H9 (cell line): ENCODE results near the gene STEAP2. TPM values are rescaled to one million over a fixed set of nuclear protein-coding genes. Genes with fewer than 3 reads are reported as not detected.

Experiments used
- DNase-seq: peaks from one replicate; pipeline ENCODE4 v3.0.0-alpha.2; 2017
- H2AFZ ChIP-seq: one replicate; pipeline ENCODE4 v1.6.1; 2013; ENCODE audit warnings: mild to moderate bottlenecking, low read length, control low read depth, moderate library complexity
- H2AK5ac ChIP-seq: 2 replicates; pipeline ENCODE4 v1.6.1; 2013; ENCODE audit warnings: low read length, control low read depth, mixed read lengths; ENCODE audit not compliant: insufficient read length
- H2BK120ac ChIP-seq: one replicate; pipeline ENCODE4 v1.6.1; 2013; ENCODE audit warnings: low read depth, mild to moderate bottlenecking, low read length, control low read depth, inconsistent platforms; ENCODE audit not compliant: poor library complexity, severe bottlenecking
- H2BK12ac ChIP-seq: 2 replicates; pipeline ENCODE4 v1.6.1; 2013; ENCODE audit warnings: low read length, control low read depth, mixed read lengths, low read depth; ENCODE audit not compliant: insufficient read length
- H2BK15ac ChIP-seq: 2 replicates; pipeline ENCODE4 v1.6.1; 2013; ENCODE audit warnings: low read depth, low read length, control low read depth
- H2BK20ac ChIP-seq: one replicate; pipeline ENCODE4 v1.6.1; 2013; ENCODE audit warnings: low read depth, mild to moderate bottlenecking, low read length, control low read depth, inconsistent platforms; ENCODE audit not compliant: poor library complexity, severe bottlenecking
- H2BK5ac ChIP-seq: 2 replicates; pipeline ENCODE4 v1.6.1; 2013; ENCODE audit warnings: low read length, control low read depth, mixed read lengths; ENCODE audit not compliant: insufficient read length
- H3K14ac ChIP-seq: 2 replicates; pipeline ENCODE4 v1.6.1; 2013; ENCODE audit warnings: low read length, control low read depth; ENCODE audit not compliant: insufficient read depth
- H3K18ac ChIP-seq: 2 replicates; pipeline ENCODE4 v1.6.1; 2013; ENCODE audit warnings: low read depth, mild to moderate bottlenecking, mixed read lengths, low read length, control low read depth; ENCODE audit not compliant: insufficient read length
- H3K23ac ChIP-seq: 2 replicates; pipeline ENCODE4 v1.6.1; 2013; ENCODE audit warnings: low read length, control low read depth, mixed read lengths, low read depth; ENCODE audit not compliant: insufficient read length
- H3K23me2 ChIP-seq: 2 replicates; pipeline ENCODE4 v1.6.1; 2013; ENCODE audit warnings: low read depth, mild to moderate bottlenecking, mixed read lengths, low read length, control low read depth; ENCODE audit not compliant: insufficient read length, poor library complexity, severe bottlenecking
- H3K27ac ChIP-seq: 2 replicates; pipeline ENCODE4 v1.5.1; 2013; ENCODE audit warnings: low read length, control low read depth, mixed read lengths, low read depth; ENCODE audit not compliant: insufficient read length
- H3K27me3 ChIP-seq: 2 replicates; pipeline ENCODE4 v1.6.1; 2013; ENCODE audit warnings: low read length, control low read depth, inconsistent platforms; ENCODE audit not compliant: insufficient read depth
- H3K4ac ChIP-seq: 2 replicates; pipeline ENCODE4 v1.6.1; 2013; ENCODE audit warnings: low read depth, mild to moderate bottlenecking, control low read depth, inconsistent platforms, low read length, moderate library complexity
- H3K4me1 ChIP-seq: 2 replicates; pipeline ENCODE4 v1.6.1; 2013; ENCODE audit warnings: low read length, control low read depth, inconsistent platforms; ENCODE audit not compliant: insufficient read depth
- H3K4me2 ChIP-seq: 2 replicates; pipeline ENCODE4 v1.6.1; 2013; ENCODE audit warnings: low read length, control low read depth, mixed read lengths; ENCODE audit not compliant: insufficient read length, insufficient read depth
- H3K56ac ChIP-seq: 2 replicates; pipeline ENCODE4 v1.6.1; 2013; ENCODE audit warnings: low read depth, mild to moderate bottlenecking, mixed read lengths, low read length, control low read depth; ENCODE audit not compliant: insufficient read length
- H3K79me1 ChIP-seq: 2 replicates; pipeline ENCODE4 v1.6.1; 2013; ENCODE audit warnings: low read depth, mild to moderate bottlenecking, moderate library complexity, low read length, control low read depth, inconsistent platforms; ENCODE audit not compliant: insufficient read depth, poor library complexity, severe bottlenecking
- H3K79me2 ChIP-seq: 2 replicates; pipeline ENCODE4 v1.6.1; 2013; ENCODE audit warnings: low read length, control low read depth, inconsistent platforms; ENCODE audit not compliant: insufficient read depth
- H3K9ac ChIP-seq: 2 replicates; pipeline ENCODE4 v1.6.1; 2013; ENCODE audit warnings: low read length, control low read depth, mixed read lengths; ENCODE audit not compliant: insufficient read length; ENCODE audit errors: extremely low read depth
- H3K9me3 ChIP-seq: one replicate; pipeline ENCODE4 v1.6.1; 2013; ENCODE audit warnings: low read depth, low read length, inconsistent platforms; ENCODE audit not compliant: control insufficient read depth
- H3T11ph ChIP-seq: one replicate; pipeline ENCODE4 v1.6.1; 2013; ENCODE audit warnings: mild to moderate bottlenecking, low read length, control low read depth, inconsistent platforms
- H4K20me1 ChIP-seq: one replicate; pipeline ENCODE4 v1.6.1; 2013; ENCODE audit not compliant: control insufficient read depth, insufficient read length, insufficient read depth
- H4K5ac ChIP-seq: 2 replicates; pipeline ENCODE4 v1.6.1; 2013; ENCODE audit warnings: low read depth, mild to moderate bottlenecking, mixed read lengths, low read length, control low read depth; ENCODE audit not compliant: insufficient read length
- H4K8ac ChIP-seq: replicated peaks from 2 replicates; pipeline ENCODE4 v1.6.1; 2013; ENCODE audit warnings: low read length, control low read depth, mixed read lengths, low read depth; ENCODE audit not compliant: insufficient read length
- H4K91ac ChIP-seq: 2 replicates; pipeline ENCODE4 v1.6.1; 2013; ENCODE audit warnings: low read depth, mild to moderate bottlenecking, moderate library complexity, mixed read lengths, low read length, control low read depth; ENCODE audit not compliant: insufficient read length
- H3K27ac Mint-ChIP-seq, 3 experiments: 2 replicates in 2 of 3; 3 replicates in 1 of 3; pipeline ENCODE4 v1.8.0; 2020 to 2021; ENCODE audit warnings: mixed read lengths in 3 of 3, mild to moderate bottlenecking in 1 of 3, moderate library complexity in 1 of 3
- H3K27me3 Mint-ChIP-seq: 2 replicates; pipeline ENCODE4 v1.8.0; 2021; ENCODE audit warnings: low read depth, mild to moderate bottlenecking, moderate library complexity, mixed read lengths
- H3K36me3 Mint-ChIP-seq, 3 experiments: 2 replicates in 2 of 3; 3 replicates in 1 of 3; pipeline ENCODE4 v1.8.0; 2020 to 2021; ENCODE audit warnings: low read depth in 3 of 3, mixed read lengths in 3 of 3; ENCODE audit not compliant: insufficient read depth in 1 of 3
- H3K4me1 Mint-ChIP-seq, 2 experiments: 2 replicates each; pipeline ENCODE4 v1.8.0; 2020; ENCODE audit warnings: mixed read lengths in 2 of 2
- H3K4me3 Mint-ChIP-seq, 2 experiments: 2 replicates in 1 of 2; 3 replicates in 1 of 2; pipeline ENCODE4 v1.8.0; 2020 to 2021; ENCODE audit warnings: mild to moderate bottlenecking in 2 of 2, mixed read lengths in 2 of 2, moderate library complexity in 1 of 2
- H3K9me3 Mint-ChIP-seq, 2 experiments: 2 replicates in 1 of 2; 3 replicates in 1 of 2; pipeline ENCODE4 v1.8.0; 2020; ENCODE audit warnings: mild to moderate bottlenecking in 2 of 2, mixed read lengths in 2 of 2, moderate library complexity in 1 of 2
- WGBS: extraction: QIAGEN DNeasy Blood & Tissue Kit; methylation state at CpG from one replicate; pipeline ENCODE4 v1.1.7; 2013; ENCODE audit warnings: missing lambda C conversion rate, low lambda C conversion rate, mixed read lengths; ENCODE audit not compliant: insufficient read length; ENCODE audit errors: extremely low coverage; 5-methylcytosine and 5-hydroxymethylcytosine counted together
- total RNA-seq: library from RNA; stranded (reverse); gene quantifications from 2 replicates; pipeline ENCODE4 v1.2.1, GENCODE V29; 2021
- TF ChIP-seq, protein P1 (sequence below): fragments of 200-600 bp; sonication (generic); conservative IDR thresholded peaks from 3 replicates; pipeline ENCODE4 v1.8.0; 2021; ENCODE audit warnings: antibody characterized with exemption, mild to moderate bottlenecking

The STEAP2 gene
- total RNA-seq, 1 experiment from 2014 or later = 6.7 TPM

DNA sequence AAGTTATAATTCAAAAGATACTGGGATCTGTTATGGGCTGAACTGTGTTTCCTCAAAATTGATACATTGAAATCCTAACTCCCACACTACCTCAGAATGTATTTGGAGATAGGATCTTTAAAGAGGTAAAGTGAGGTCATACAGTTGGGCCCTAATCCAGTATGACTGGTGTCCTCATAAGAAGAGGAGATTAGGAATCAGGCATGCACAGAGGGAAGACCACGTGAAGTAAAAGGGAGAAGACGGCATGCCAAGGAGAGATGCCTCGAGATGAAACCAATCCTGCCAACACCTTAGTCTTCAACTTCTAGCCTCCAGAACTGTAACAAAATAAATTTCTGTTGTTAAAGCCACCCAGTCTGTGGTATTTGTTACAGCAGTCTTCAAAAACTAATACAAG is 27.5 kb downstream of the STEAP2 start:
- no peak overlapping the region for H2BK120ac ChIP-seq
- no peak overlapping the region for H2BK5ac ChIP-seq
- H3K27ac ChIP-seq = no peak overlapping the region

More for the DNA sequence above, 27.5 kb downstream of the STEAP2 start:
- peaks cover 8% of the 10 kb centered on the region for H3K27me3 Mint-ChIP-seq
- H4K5ac ChIP-seq = no peak overlapping the region
- H3K79me1 ChIP-seq = no peaks in the 10 kb centered on the region
- H2BK12ac ChIP-seq = no peak overlapping the region
- no peak overlapping the region; a peak in 1 of 7 replicates for H3K27ac Mint-ChIP-seq
- H3K9me3 Mint-ChIP-seq = no peaks in the 10 kb centered on the region
- WGBS = no CpG with 5 or more reads among the region's 3 CpGs
- H3K18ac ChIP-seq = no peak overlapping the region
- H3K9ac ChIP-seq = no peak overlapping the region
- no peak overlapping the region for H3K23ac ChIP-seq
- no peak overlapping the region for H4K8ac ChIP-seq
- H3K14ac ChIP-seq = no peak overlapping the region
- no peaks in the 10 kb centered on the region for H4K20me1 ChIP-seq
- no peak overlapping the region for H3K4ac ChIP-seq
- H2BK20ac ChIP-seq = no peak overlapping the region
- H4K91ac ChIP-seq = no peak overlapping the region
- no peaks in the 10 kb centered on the region for H3K79me2 ChIP-seq
- H3K4me1 Mint-ChIP-seq = peaks cover 10 to 19% of the 10 kb centered on the region in 2 experiments
- H3K4me3 Mint-ChIP-seq = no peak overlapping the region
- no peak overlapping the region for H2AK5ac ChIP-seq
- no peak overlapping the region for H3K56ac ChIP-seq
- no peaks in the 10 kb centered on the region for H3K27me3 ChIP-seq
- H3K4me2 ChIP-seq = no peak overlapping the region
- no peak overlapping the region for H3T11ph ChIP-seq
- H3K23me2 ChIP-seq = no peaks in the 10 kb centered on the region
- H3K36me3 Mint-ChIP-seq = no peaks in the 10 kb centered on the region; a peak in 1 of 7 replicates
- DNase-seq = no peak
- H2BK15ac ChIP-seq = no peak overlapping the region
- no peaks in the 10 kb centered on the region for H3K9me3 ChIP-seq
- H2AFZ ChIP-seq = no peak overlapping the region
- TF ChIP-seq, protein P1, sequence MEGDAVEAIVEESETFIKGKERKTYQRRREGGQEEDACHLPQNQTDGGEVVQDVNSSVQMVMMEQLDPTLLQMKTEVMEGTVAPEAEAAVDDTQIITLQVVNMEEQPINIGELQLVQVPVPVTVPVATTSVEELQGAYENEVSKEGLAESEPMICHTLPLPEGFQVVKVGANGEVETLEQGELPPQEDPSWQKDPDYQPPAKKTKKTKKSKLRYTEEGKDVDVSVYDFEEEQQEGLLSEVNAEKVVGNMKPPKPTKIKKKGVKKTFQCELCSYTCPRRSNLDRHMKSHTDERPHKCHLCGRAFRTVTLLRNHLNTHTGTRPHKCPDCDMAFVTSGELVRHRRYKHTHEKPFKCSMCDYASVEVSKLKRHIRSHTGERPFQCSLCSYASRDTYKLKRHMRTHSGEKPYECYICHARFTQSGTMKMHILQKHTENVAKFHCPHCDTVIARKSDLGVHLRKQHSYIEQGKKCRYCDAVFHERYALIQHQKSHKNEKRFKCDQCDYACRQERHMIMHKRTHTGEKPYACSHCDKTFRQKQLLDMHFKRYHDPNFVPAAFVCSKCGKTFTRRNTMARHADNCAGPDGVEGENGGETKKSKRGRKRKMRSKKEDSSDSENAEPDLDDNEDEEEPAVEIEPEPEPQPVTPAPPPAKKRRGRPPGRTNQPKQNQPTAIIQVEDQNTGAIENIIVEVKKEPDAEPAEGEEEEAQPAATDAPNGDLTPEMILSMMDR = no peak
- no peaks in the 10 kb centered on the region; the same call in 1 of the 2 replicates for H3K4me1 ChIP-seq
